Hematopoietic multipotent progenitor cell treated with erythropoietin and hydrocortisone succinate and interleukin-3 and kit ligand, for 15 days (in vitro differentiated cells): Measurements from ENCODE around the gene HIBADH.

Source experiments
- DNase-seq: peaks from one replicate; pipeline ENCODE4 v3.0.0-alpha.2; 2015; ENCODE audit warnings: low spot score

The HIBADH gene

GRCh38 chr7:27635728-27636127 lies 27.0 kb downstream of the HIBADH start:
- DNase-seq = no peak

- DNase-seq = no peak
Measured at GRCh38 chr7:27634671-27635493, 27.8 kb downstream of the HIBADH start.

DNA sequence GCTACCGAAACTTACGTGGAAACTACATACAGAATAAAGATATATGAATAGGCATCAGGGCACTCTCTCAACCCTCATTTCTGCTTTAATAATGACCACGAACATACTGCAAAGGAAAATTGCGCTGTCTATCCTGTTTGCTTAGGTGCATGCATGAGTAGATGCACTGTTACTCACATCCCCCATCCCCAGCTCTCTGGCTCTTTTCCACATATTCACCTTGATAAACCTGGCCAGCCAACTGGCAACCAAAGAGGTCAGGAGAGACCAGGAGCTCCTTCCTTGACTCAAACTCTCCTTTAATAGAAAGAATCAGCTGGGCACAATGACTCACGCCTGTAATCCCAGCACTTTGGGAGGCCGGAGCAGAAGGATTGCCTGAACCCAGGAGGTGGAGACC lies 29.6 kb downstream of the HIBADH start:
- no peak for DNase-seq

DNA sequence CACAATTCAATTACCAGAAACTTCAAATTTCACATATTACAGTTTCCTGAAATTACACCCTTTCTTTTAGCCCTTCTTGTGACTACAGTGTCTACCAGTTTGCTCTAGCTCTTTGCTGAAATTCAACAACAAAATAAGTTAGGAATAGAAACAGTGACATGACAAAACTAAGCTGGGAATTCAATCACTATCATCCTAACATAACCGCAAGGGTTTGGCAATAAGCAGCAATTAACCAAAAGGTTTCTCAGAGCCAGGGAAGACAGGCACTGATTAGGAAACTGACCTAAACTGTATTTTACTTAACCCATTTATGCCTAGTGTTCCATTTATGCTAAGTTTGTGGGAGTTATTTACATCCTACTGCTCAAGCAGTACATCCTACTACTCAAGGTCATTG lies 31.3 kb downstream of the HIBADH start:
- DNase-seq = no peak

DNA sequence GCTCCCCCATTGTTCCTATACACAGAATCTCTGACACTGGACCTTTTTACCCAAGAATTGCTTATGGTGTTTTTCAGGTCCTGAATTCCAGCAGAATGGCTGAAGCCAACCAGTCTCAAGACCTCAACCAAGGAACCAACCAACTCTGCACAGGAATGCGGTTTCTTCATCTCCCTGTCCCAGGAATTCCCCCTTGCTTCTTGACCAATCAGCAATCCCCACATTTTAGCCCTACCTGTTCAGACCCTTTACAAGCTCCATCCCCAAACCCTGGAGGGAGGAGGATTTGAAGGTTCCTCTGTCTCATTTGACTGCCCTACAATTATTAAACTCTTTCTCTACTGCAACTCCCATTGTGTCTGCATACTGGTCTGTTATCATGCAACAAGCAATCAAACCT lies 35.5 kb downstream of the HIBADH start:
- no peak for DNase-seq

DNA sequence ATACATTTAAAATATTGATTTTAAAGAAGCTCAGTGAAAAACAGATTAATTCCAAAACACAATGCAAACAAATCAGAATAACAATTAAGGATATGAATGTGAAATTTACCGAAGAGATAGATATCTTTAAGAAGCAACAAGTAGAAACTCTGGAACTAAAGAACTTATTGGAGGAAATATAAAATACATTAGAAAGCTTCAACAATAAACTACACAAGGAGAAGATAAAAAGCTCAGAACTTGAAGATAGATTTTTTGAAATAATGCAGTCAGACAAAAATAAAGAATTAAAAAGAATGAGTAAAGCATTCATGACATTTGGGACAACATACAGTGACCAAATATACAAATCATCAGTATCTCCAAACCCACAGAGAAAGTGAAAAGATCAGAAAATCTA lies 43.2 kb downstream of the HIBADH start:
- DNase-seq = no peak

GRCh38 chr7:27617651-27618381 lies 44.9 kb downstream of the HIBADH start:
- DNase-seq = no peak

- no peak for DNase-seq
Measured at GRCh38 chr7:27616914-27617548, 45.7 kb downstream of the HIBADH start.

DNA sequence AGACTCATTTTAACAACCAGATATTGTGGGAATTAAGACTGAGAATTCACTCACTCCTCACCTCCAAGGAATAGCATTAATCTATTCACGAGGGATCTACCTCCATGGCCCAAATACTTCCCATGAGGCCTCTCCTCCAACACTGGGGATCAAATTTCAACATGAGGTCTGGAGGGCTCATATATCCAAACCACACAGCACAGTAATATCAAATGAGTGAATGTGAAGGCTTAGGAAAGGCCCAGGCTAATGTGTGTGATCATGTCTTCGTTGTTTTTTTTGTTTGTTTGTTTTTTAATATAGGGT lies 46.5 kb downstream of the HIBADH start:
- DNase-seq = no peak

GRCh38 chr7:27615420-27616185 lies 47.1 kb downstream of the HIBADH start:
- DNase-seq = no peak

DNA sequence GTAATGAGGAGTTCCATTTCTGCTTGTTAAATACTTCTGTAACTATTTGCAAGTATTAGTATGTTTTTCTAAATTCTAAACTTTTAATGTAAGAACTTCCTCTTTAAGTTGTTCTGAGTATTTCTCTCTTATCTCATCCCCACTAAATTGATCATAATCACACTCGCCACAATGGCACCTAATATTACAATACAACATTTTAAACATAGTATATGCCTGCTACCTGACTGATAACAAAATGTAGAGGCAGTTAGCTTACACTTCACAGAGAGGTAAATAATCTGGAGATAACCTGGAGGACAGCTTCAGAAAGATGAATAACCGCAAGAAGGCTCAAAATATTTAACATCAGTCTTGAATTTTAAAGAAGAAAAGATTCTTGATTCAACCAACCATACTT lies 48.6 kb downstream of the HIBADH start:
- DNase-seq = no peak

DNA sequence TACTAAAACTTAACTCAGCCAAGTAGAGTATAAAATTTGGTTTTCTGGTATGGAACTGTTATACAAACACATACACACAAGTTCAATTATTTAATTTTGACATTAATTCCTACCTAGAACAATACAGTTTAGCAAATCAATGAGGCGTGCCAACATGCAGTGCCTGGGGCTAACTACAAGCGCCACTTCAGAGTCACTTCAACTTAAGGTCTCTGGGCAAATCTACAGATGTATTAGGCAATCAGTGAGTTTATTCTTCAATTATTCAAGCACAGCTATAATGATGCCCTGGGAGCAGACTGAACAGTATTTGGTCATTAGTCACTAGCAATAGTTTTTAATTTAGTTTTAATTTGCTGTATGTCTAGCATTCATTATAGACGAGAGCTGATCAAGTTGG lies 51.6 kb downstream of the HIBADH start:
- no peak for DNase-seq

- DNase-seq = peak; percentile 45
Measured at GRCh38 chr7:27608776-27609495, 53.7 kb downstream of the HIBADH start.

DNA sequence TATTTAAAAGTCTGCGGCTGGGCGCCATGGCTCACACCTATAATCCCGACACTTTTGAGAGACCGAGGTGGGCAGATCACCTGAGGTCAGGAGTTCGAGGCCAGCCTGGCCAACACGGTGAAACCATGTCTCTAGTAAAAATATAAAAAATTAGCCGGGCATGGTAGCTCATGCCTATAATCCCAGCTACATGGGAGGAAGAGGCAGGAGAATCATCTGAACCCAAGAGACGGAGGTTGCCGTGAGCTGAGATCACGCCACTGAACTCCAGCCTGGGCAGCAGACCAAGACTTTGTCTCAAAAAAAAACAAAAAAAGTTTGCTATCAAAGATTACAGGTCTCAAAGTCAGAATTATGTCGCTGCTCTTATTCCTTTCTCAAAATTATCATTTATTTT lies 55.5 kb downstream of the HIBADH start:
- DNase-seq = no peak

GRCh38 chr7:27606270-27607209 lies 56.1 kb downstream of the HIBADH start:
- no peak for DNase-seq

- DNase-seq = no peak
Measured at GRCh38 chr7:27605689-27606269, 56.9 kb downstream of the HIBADH start.

GRCh38 chr7:27605283-27605682 lies 57.4 kb downstream of the HIBADH start:
- no peak for DNase-seq

DNA sequence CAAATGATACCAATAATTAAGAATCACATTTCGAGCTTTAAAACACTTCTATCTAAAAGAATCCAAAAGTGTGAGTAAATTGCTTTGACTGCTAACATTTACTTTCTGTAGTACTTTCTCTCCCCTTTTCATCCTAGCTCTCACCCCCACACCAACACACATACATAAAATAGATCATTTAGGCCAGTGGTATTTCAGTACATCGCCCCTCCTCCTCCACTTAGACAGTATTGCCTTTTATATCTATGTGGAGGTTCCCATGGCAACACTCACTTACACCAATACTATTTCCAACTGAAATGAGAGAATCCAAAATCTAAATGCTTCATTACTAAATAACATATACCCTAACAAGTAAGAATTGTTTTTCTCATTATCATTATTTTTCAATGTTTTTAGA lies 58.9 kb downstream of the HIBADH start:
- DNase-seq = no peak

DNA sequence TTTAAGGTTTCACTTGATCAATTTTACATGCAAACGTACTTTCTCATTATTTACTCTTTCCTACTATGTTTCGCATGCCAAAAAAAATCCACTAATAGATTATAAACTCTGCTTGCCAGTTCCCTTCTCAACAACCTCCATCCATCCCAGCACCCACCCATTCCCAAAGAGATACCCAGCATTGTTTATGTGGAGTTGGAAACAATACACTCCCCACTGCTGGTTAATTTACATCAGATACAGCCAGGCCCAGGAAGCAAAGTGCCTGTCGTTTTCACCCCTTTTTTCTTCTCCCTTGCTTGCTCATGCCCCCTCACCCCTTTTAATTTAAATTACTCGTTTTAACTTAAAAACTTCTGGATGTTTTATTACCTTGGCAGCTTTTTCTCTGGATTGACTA lies 59.9 kb downstream of the HIBADH start:
- no peak for DNase-seq

DNA sequence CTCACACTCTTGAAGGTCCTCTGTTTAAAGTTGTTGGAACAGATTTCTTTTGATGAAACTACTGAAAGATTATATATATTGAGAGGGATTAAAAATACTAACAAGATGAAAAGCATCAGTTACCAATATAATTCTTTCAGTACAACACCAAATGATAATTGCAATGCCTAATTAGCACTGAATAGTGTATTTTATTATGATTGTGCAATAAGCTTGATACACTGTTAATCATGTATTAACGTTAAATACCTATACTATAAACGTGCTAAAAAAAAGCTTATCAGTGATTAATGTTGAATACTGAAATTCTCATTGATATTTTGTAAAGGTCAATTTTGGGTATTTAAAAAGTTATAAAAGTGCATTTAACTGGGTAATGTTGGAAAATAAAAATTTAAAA lies 61.5 kb downstream of the HIBADH start:
- no peak for DNase-seq
